Measurements from ENCODE around the gene NKX1-1. TPM values are rescaled to one million over a fixed set of nuclear protein-coding genes. Genes with fewer than 3 reads are reported as not detected.

NKX1-1 gene
- total and polyA plus RNA-seq, 12 donors = not detected

- H3K9me3 ChIP-seq (replicated peaks in 1 of 3) = no peaks in the 10 kb centered on the region
- no peaks in the 10 kb centered on the region for H3K4me1 ChIP-seq (replicated peaks in 1 of 2)
- DNase-seq = peak in 1 of 7 donors; percentile 21
- intact Hi-C loops (cut with DNase I) = no loop called here
- no peak overlapping the region for H3K27ac ChIP-seq
- H3K27me3 ChIP-seq = peaks cover 86% of the 10 kb centered on the region
- WGBS, 4 donors = 37 to 55% (median 43%) methylated on average over 16 to 27 of the region's 27 CpGs
- no peak for TF ChIP-seq CTCF (IDR thresholded peaks at IDR 0.05)
- TF ChIP-seq POLR2A (IDR thresholded peaks at IDR 0.05) = no peak
- H3K4me3 ChIP-seq = no peak overlapping the region
- H3K36me3 ChIP-seq (replicated peaks in 1 of 2) = no peaks in the 10 kb centered on the region
Observed at GRCh38 chr4:1409491-1410425, 3.5 kb upstream of the NKX1-1 start.

- intact Hi-C loops (cut with DNase I) = no loop called here
- Histone ChIP-seq H3K27me3 (peaks cover 90% of the 10 kb centered on the region), H3K4me3 (no peak overlapping the region), H3K27ac (no peak overlapping the region), H3K36me3 (replicated peaks in 1 of 2) (no peaks in the 10 kb centered on the region), H3K9me3 (replicated peaks in 1 of 3) (no peaks in the 10 kb centered on the region), H3K4me1 (replicated peaks in 1 of 2) (no peaks in the 10 kb centered on the region)
- 24 to 31% (median 28%) methylated on average over 7 to 14 of the region's 14 CpGs for WGBS, 4 donors
- peak in 1 of 7 donors; percentile 31 for DNase-seq
- TF ChIP-seq CTCF (IDR thresholded peaks at IDR 0.05) = no peak
- TF ChIP-seq POLR2A (IDR thresholded peaks at IDR 0.05) = no peak
Observed at GRCh38 chr4:1409079-1409478, 2.8 kb upstream of the NKX1-1 start.

- no peaks in the 10 kb centered on the region for H3K9me3 ChIP-seq (replicated peaks in 1 of 3)
- TF ChIP-seq POLR2A (IDR thresholded peaks at IDR 0.05) (no peak), CTCF (IDR thresholded peaks at IDR 0.05) (no peak)
- intact Hi-C loops (cut with DNase I) = no loop called here
- H3K4me3 ChIP-seq = no peak overlapping the region
- 9 to 18% (median 13%) methylated on average over 10 to 22 of the region's 22 CpGs for WGBS, 4 donors
- H3K27me3 ChIP-seq = peaks cover 90% of the 10 kb centered on the region
- peak in 1 of 7 donors; percentile 40 for DNase-seq
- no peaks in the 10 kb centered on the region for H3K36me3 ChIP-seq (replicated peaks in 1 of 2)
- no peaks in the 10 kb centered on the region for H3K4me1 ChIP-seq (replicated peaks in 1 of 2)
- H3K27ac ChIP-seq = no peak overlapping the region
Observed at GRCh38 chr4:1408418-1408817, 2.2 kb upstream of the NKX1-1 start.

- H3K4me1 ChIP-seq (replicated peaks in 1 of 2) = no peaks in the 10 kb centered on the region
- TF ChIP-seq CTCF (IDR thresholded peaks at IDR 0.05) (no peak), POLR2A (IDR thresholded peaks at IDR 0.05) (no peak)
- WGBS, 4 donors = 4 to 7% (median 5%) methylated on average over 12 to 53 of the region's 53 CpGs
Observed at GRCh38 chr4:1407657-1408333, 1.6 kb upstream of the NKX1-1 start.

More at GRCh38 chr4:1407657-1408333, 1.6 kb upstream of the NKX1-1 start:
- intact Hi-C loops (cut with DNase I) = no loop called here
- DNase-seq = peak in 1 of 7 donors; percentile 6
- Histone ChIP-seq H3K27ac (no peak overlapping the region), H3K36me3 (replicated peaks in 1 of 2) (no peaks in the 10 kb centered on the region), H3K4me3 (no peak overlapping the region), H3K27me3 (peaks cover 90% of the 10 kb centered on the region), H3K9me3 (replicated peaks in 1 of 3) (no peaks in the 10 kb centered on the region)
